K562 (cell line): ENCODE results near the gene CXorf65. TPM values are rescaled to one million over a fixed set of nuclear protein-coding genes. Genes with fewer than 3 reads are reported as not detected.

ENCODE experiments used
- BRF1 ChIP-seq: IDR thresholded peaks from 3 replicates; pipeline ENCODE4 v1.6.1; 2011; ENCODE audit warnings: borderline replicate concordance, mild to moderate bottlenecking; ENCODE audit not compliant: insufficient read length; ENCODE audit errors: extremely low read depth
- FOXP1 ChIP-seq: sonication (generic); formaldehyde crosslinking; IDR thresholded peaks from 2 replicates; pipeline ENCODE4 v1.8.0; 2022; ENCODE audit warnings: mild to moderate bottlenecking, missing genetic modification reagents
- MEIS2 ChIP-seq: fragments of 450-650 bp; IDR thresholded peaks from 2 replicates; pipeline ENCODE4 v1.6.1; 2014; ENCODE audit warnings: mild to moderate bottlenecking; ENCODE audit not compliant: partially characterized antibody
- SMAD4 ChIP-seq: fragments of 250-450 bp; sonication (Bioruptor Pico); conservative IDR thresholded peaks from 2 replicates; pipeline ENCODE4 v1.8.0; 2021; ENCODE audit warnings: inconsistent platforms, mild to moderate bottlenecking, moderate library complexity
- SMARCA5 ChIP-seq: fragments of 450-650 bp; IDR thresholded peaks from 2 replicates; pipeline ENCODE4 v1.6.1; 2016
- ZNF133 ChIP-seq: fragments of 250-450 bp; sonication (Bioruptor Pico); IDR thresholded peaks from 2 replicates; pipeline ENCODE4 v1.4.0; 2020; ENCODE audit warnings: mild to moderate bottlenecking
- ZNF407 ChIP-seq: fragments of 450-650 bp; IDR thresholded peaks from 2 replicates; pipeline ENCODE4 v1.6.1; 2016; ENCODE audit warnings: low read depth
- polyA plus RNA-seq, 8 experiments: library from polyadenylated mRNA; depleted of rRNA in 4 of 8; stranded (reverse) in 5 of 8; unstranded in 3 of 8; fragments of >200 nt; fragmentation: Nextera tagmentation in 2 of 8; fragmentation: Illumina TruSeq in 1 of 8; extraction: Ambion mirVana in 2 of 8; extraction: Trizol in 1 of 8; gene quantifications; 2 replicates each; pipeline versions ENCODE4 v1.2.1 to v1.2.3, GENCODE V29; 2011 to 2014; ENCODE audit warnings: inconsistent platforms in 1 of 8, missing spikeins in 1 of 8
- total RNA-seq, 7 experiments: library from RNA; depleted of rRNA in 6 of 7; stranded (reverse); fragments of >200 nt in 6 of 7; fragmentation: Illumina TruSeq in 2 of 7; extraction: Trizol in 2 of 7; gene quantifications; 2 replicates each; pipeline versions ENCODE4 v1.2.1 to v1.2.3, GENCODE V29; 2011 to 2021; ENCODE audit warnings: low replicate concordance in 1 of 7
- TF ChIP-seq, protein P1 (sequence below): fragments of 250-450 bp; sonication (Bioruptor Pico); IDR thresholded peaks from 2 replicates; pipeline ENCODE4 v1.4.0; 2020; ENCODE audit warnings: borderline replicate concordance
- TF ChIP-seq, protein P2 (sequence below): sonication (generic); formaldehyde crosslinking; IDR thresholded peaks from 2 replicates; pipeline ENCODE4 v1.8.1; 2023; ENCODE audit warnings: mild to moderate bottlenecking, missing genetic modification reagents

CXorf65 gene
- total and polyA plus RNA-seq, 9 of the 15 experiments (the other 6 are each of a cell fraction or from before 2014, with no cell fraction given): 1.4 to 8.4 (median 2.9) TPM

DNA sequence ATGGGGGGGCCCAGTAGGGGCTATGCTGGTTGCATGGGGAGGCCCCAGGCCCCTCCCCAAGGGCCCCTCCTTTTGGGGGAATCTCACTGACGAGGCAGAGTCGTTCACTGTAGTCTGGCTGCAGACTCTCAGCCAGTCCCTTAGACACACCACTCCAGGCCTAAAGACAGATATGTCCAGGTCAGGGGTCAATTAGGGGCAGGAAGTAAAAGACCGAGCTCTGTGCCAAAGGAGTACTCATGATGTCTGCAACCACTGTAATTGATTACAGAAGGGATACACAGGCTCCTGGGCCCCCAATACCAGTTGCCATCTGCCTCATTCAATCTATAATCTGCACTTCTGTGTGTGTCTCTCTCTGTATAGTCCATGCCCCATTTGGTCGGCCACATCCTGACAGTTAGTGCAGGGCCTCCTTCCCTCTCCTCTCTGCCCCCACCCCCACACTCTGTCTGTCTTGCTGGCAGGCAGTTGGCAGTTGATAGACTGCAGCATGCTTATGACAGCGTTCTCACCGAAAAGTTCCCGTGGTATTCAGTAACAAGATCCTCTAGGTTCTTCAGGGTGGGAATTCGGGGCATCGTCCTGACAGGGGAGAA lies 1.3 kb upstream of the CXorf65 start (continued):
- TF ChIP-seq ZNF407: no peak
- TF ChIP-seq, protein P1, sequence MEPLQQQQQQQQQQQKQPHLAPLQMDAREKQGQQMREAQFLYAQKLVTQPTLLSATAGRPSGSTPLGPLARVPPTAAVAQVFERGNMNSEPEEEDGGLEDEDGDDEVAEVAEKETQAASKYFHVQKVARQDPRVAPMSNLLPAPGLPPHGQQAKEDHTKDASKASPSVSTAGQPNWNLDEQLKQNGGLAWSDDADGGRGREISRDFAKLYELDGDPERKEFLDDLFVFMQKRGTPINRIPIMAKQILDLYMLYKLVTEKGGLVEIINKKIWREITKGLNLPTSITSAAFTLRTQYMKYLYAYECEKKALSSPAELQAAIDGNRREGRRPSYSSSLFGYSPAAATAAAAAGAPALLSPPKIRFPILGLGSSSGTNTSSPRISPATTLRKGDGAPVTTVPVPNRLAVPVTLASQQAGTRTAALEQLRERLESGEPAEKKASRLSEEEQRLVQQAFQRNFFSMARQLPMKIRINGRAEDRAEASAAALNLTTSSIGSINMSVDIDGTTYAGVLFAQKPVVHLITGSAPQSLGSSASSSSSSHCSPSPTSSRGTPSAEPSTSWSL (CRISPR knock-in tag): no peak
- TF ChIP-seq ZNF133: no peak
- 0 out of 2 replicates have a peak, but pooled peaks have one; percentile 35 for TF ChIP-seq SMAD4 (CRISPR knock-in tag)
- peak; percentile 34 for TF ChIP-seq MEIS2
- no peak for TF ChIP-seq BRF1
- TF ChIP-seq, protein P2, sequence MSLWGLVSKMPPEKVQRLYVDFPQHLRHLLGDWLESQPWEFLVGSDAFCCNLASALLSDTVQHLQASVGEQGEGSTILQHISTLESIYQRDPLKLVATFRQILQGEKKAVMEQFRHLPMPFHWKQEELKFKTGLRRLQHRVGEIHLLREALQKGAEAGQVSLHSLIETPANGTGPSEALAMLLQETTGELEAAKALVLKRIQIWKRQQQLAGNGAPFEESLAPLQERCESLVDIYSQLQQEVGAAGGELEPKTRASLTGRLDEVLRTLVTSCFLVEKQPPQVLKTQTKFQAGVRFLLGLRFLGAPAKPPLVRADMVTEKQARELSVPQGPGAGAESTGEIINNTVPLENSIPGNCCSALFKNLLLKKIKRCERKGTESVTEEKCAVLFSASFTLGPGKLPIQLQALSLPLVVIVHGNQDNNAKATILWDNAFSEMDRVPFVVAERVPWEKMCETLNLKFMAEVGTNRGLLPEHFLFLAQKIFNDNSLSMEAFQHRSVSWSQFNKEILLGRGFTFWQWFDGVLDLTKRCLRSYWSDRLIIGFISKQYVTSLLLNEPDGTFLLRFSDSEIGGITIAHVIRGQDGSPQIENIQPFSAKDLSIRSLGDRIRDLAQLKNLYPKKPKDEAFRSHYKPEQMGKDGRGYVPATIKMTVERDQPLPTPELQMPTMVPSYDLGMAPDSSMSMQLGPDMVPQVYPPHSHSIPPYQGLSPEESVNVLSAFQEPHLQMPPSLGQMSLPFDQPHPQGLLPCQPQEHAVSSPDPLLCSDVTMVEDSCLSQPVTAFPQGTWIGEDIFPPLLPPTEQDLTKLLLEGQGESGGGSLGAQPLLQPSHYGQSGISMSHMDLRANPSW (CRISPR knock-in tag): no peak
- no peak for TF ChIP-seq SMARCA5
- TF ChIP-seq FOXP1: no peak
